ENCODE data around the gene ERF. TPM values are rescaled to one million over a fixed set of nuclear protein-coding genes. Genes with fewer than 3 reads are reported as not detected.

The ERF gene
- total RNA-seq, 6 experiments from 2014 or later: 74.7 to 87.8 (median 78.8) TPM

GRCh38 chr19:42292963-42293362 lies 38.0 kb upstream of the ERF start:
- H3K27me3 Mint-ChIP-seq (ENCODE audit: insufficient read depth): peaks cover 2% of the 10 kb centered on the region
- H3K4me1 Mint-ChIP-seq (ENCODE audit: low read depth): no peaks in the 10 kb centered on the region
- H3K9me3 Mint-ChIP-seq: no peaks in the 10 kb centered on the region
- H3K4me3 Mint-ChIP-seq: no peak overlapping the region; the same call in 1 of the 2 replicates
- H3K27ac Mint-ChIP-seq: no peak overlapping the region
- no peak for DNase-seq
- TF ChIP-seq, protein P1, sequence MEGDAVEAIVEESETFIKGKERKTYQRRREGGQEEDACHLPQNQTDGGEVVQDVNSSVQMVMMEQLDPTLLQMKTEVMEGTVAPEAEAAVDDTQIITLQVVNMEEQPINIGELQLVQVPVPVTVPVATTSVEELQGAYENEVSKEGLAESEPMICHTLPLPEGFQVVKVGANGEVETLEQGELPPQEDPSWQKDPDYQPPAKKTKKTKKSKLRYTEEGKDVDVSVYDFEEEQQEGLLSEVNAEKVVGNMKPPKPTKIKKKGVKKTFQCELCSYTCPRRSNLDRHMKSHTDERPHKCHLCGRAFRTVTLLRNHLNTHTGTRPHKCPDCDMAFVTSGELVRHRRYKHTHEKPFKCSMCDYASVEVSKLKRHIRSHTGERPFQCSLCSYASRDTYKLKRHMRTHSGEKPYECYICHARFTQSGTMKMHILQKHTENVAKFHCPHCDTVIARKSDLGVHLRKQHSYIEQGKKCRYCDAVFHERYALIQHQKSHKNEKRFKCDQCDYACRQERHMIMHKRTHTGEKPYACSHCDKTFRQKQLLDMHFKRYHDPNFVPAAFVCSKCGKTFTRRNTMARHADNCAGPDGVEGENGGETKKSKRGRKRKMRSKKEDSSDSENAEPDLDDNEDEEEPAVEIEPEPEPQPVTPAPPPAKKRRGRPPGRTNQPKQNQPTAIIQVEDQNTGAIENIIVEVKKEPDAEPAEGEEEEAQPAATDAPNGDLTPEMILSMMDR (IDR thresholded peaks at IDR 0.05): no peak
- peaks cover 10% of the 10 kb centered on the region; the same call in 1 of the 2 replicates for H3K36me3 Mint-ChIP-seq (ENCODE audit: low read depth)

GRCh38 chr19:42292042-42292960 lies 37.4 kb upstream of the ERF start:
- H3K27ac Mint-ChIP-seq: no peak overlapping the region
- H3K27me3 Mint-ChIP-seq (ENCODE audit: insufficient read depth): peaks cover 2% of the 10 kb centered on the region
- no peaks in the 10 kb centered on the region for H3K4me1 Mint-ChIP-seq (ENCODE audit: low read depth)
- TF ChIP-seq, protein P1 (IDR thresholded peaks at IDR 0.05): no peak
- peaks cover 10% of the 10 kb centered on the region; the same call in 1 of the 2 replicates for H3K36me3 Mint-ChIP-seq (ENCODE audit: low read depth)
- H3K4me3 Mint-ChIP-seq: no peak overlapping the region
- DNase-seq: no peak
- no peaks in the 10 kb centered on the region for H3K9me3 Mint-ChIP-seq

GRCh38 chr19:42291435-42291810 lies 36.5 kb upstream of the ERF start:
- TF ChIP-seq, protein P1 (IDR thresholded peaks at IDR 0.05): no peak
- no peak overlapping the region for H3K27ac Mint-ChIP-seq
- H3K4me1 Mint-ChIP-seq (ENCODE audit: low read depth): peaks cover under 1% of the 10 kb centered on the region
- no peak for DNase-seq
- peaks cover 2% of the 10 kb centered on the region for H3K27me3 Mint-ChIP-seq (ENCODE audit: insufficient read depth)
- peaks cover 10% of the 10 kb centered on the region; the same call in 1 of the 2 replicates for H3K36me3 Mint-ChIP-seq (ENCODE audit: low read depth)
- H3K4me3 Mint-ChIP-seq: no peak overlapping the region
- H3K9me3 Mint-ChIP-seq: no peaks in the 10 kb centered on the region

DNA sequence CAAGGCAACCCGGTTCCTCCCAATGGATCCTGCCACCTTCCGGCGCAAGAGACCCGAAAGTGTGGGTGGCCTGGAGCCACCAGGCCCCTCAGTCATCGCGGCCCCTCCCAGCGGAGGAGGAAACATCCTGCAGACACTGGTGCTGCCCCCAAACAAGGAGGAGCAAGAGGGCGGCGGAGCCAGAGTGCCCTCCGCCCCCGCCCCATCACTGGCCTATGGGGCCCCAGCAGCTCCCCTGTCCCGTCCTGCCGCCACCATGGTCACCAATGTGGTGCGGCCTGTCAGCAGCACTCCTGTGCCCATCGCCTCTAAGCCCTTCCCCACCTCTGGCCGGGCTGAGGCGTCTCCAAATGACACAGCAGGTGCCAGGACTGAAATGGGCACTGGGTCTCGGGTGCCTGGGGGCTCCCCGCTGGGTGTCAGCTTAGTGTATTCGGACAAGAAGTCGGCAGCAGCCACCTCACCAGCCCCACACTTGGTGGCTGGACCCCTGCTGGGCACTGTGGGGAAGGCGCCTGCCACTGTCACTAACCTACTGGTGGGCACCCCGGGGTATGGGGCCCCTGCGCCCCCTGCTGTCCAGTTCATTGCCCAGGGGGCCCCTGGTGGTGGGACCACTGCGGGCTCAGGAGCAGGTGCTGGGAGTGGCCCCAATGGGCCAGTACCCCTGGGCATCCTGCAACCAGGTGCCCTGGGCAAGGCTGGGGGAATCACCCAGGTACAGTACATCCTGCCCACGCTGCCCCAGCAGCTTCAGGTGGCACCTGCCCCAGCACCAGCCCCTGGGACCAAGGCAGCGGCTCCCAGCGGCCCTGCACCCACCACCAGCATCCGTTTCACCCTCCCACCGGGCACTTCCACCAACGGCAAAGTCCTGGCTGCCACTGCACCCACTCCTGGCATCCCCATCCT lies 35.9 kb upstream of the ERF start:
- Mint-ChIP-seq H3K4me1 (ENCODE audit: low read depth) (peaks cover 7% of the 10 kb centered on the region), H3K27me3 (ENCODE audit: insufficient read depth) (peaks cover 2% of the 10 kb centered on the region), H3K27ac (no peak overlapping the region), H3K36me3 (ENCODE audit: low read depth) (peaks cover 10% of the 10 kb centered on the region; the same call in 1 of the 2 replicates), H3K9me3 (no peaks in the 10 kb centered on the region), H3K4me3 (no peak overlapping the region)
- TF ChIP-seq, protein P1 (IDR thresholded peaks at IDR 0.05): peak; percentile 82
- no peak for DNase-seq

- Mint-ChIP-seq H3K36me3 (ENCODE audit: low read depth) (peaks cover 10% of the 10 kb centered on the region; the same call in 1 of the 2 replicates), H3K27me3 (ENCODE audit: insufficient read depth) (peaks cover 2% of the 10 kb centered on the region), H3K4me3 (no peak overlapping the region), H3K27ac (no peak overlapping the region), H3K4me1 (ENCODE audit: low read depth) (peaks cover 13% of the 10 kb centered on the region), H3K9me3 (no peaks in the 10 kb centered on the region)
- no peak for DNase-seq
- TF ChIP-seq, protein P1 (IDR thresholded peaks at IDR 0.05): no peak
These were observed 35.2 kb upstream of the ERF start for GRCh38 chr19:42290136-42290522.
